Measurements from ENCODE around the gene HDLBP.

DNA sequence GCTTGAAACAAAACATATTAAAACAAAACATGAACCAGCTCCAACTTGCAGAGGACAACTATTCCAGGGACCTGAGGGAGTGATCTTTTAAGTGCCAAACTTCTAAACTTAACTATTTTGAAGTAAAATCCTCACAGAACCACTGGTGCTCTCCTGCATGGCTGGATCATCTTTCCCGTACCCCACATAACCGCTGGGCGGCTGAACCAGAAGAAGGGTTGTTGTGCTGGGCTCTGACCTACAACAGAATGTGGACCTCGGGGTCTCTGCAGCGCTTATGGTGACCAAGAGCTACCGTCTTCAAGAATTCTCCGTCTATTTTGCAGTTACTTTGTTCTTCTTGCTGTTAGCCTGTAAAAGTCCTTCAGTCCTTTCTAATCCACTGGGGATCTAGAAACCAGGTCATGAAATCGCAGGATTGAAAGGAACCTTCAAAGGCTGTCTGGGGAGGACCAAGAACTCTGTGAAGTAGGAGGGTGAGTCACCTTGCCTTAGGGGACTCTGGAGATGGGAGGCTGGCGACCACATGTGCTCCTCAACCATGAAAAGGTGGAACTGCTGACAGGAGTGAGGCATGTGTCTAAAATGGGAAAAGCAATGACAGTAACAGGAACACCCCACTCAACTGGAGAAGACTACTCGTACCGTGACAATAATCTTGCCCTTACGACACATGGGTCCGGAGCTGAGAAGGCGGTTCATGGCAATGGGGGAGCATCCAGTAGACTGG, 46.6 kb downstream of the HDLBP start:
- TF ChIP-seq, protein P1, sequence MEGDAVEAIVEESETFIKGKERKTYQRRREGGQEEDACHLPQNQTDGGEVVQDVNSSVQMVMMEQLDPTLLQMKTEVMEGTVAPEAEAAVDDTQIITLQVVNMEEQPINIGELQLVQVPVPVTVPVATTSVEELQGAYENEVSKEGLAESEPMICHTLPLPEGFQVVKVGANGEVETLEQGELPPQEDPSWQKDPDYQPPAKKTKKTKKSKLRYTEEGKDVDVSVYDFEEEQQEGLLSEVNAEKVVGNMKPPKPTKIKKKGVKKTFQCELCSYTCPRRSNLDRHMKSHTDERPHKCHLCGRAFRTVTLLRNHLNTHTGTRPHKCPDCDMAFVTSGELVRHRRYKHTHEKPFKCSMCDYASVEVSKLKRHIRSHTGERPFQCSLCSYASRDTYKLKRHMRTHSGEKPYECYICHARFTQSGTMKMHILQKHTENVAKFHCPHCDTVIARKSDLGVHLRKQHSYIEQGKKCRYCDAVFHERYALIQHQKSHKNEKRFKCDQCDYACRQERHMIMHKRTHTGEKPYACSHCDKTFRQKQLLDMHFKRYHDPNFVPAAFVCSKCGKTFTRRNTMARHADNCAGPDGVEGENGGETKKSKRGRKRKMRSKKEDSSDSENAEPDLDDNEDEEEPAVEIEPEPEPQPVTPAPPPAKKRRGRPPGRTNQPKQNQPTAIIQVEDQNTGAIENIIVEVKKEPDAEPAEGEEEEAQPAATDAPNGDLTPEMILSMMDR (conservative IDR thresholded peaks at IDR 0.05; ENCODE audit: low read depth, low read length) = no peak
- TF ChIP-seq RAD21 (IDR thresholded peaks at IDR 0.05; ENCODE audit: low read length) = no peak
- TF ChIP-seq, protein P2, sequence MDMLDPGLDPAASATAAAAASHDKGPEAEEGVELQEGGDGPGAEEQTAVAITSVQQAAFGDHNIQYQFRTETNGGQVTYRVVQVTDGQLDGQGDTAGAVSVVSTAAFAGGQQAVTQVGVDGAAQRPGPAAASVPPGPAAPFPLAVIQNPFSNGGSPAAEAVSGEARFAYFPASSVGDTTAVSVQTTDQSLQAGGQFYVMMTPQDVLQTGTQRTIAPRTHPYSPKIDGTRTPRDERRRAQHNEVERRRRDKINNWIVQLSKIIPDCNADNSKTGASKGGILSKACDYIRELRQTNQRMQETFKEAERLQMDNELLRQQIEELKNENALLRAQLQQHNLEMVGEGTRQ (IDR thresholded peaks at IDR 0.05; ENCODE audit: low read depth, low read length) = no peak
- no peak for TF ChIP-seq CEBPB (IDR thresholded peaks at IDR 0.05; ENCODE audit: low read depth, low read length)
